Kidney epithelial cell (primary cell): ENCODE data around the gene PIM3. TPM values are rescaled to one million over a fixed set of nuclear protein-coding genes. Genes with fewer than 3 reads are reported as not detected.

Experiments used
- DNase-seq: peaks from one replicate; pipeline ENCODE4 v3.0.0-alpha.2; 2010; ENCODE audit warnings: low read depth
- H3K27me3 ChIP-seq: 2 replicates; pipeline ENCODE4 v1.6.0; 2011; ENCODE audit warnings: low read length; ENCODE audit not compliant: control insufficient read depth, insufficient read depth
- H3K36me3 ChIP-seq: 2 replicates; pipeline ENCODE4 v1.5.1; 2011; ENCODE audit warnings: low read length; ENCODE audit not compliant: control insufficient read depth, insufficient read depth
- H3K4me3 ChIP-seq: 2 replicates; pipeline ENCODE4 v1.5.1; 2011; ENCODE audit warnings: low read depth, mild to moderate bottlenecking, control low read depth, low read length
- CTCF ChIP-seq: IDR thresholded peaks from 2 replicates; pipeline ENCODE4 v1.5.1; 2011; ENCODE audit warnings: mild to moderate bottlenecking, moderate library complexity, low read length, control low read depth, inconsistent platforms; ENCODE audit not compliant: insufficient read depth, poor library complexity, severe bottlenecking
- total RNA-seq: library from RNA; depleted of rRNA; stranded (reverse); fragments of >200 nt; gene quantifications from 2 replicates; pipeline ENCODE4 v1.2.3, GENCODE V29; 2015

PIM3 gene
- total RNA-seq, 1 donor from 2014 or later, result 66.9 TPM

DNA sequence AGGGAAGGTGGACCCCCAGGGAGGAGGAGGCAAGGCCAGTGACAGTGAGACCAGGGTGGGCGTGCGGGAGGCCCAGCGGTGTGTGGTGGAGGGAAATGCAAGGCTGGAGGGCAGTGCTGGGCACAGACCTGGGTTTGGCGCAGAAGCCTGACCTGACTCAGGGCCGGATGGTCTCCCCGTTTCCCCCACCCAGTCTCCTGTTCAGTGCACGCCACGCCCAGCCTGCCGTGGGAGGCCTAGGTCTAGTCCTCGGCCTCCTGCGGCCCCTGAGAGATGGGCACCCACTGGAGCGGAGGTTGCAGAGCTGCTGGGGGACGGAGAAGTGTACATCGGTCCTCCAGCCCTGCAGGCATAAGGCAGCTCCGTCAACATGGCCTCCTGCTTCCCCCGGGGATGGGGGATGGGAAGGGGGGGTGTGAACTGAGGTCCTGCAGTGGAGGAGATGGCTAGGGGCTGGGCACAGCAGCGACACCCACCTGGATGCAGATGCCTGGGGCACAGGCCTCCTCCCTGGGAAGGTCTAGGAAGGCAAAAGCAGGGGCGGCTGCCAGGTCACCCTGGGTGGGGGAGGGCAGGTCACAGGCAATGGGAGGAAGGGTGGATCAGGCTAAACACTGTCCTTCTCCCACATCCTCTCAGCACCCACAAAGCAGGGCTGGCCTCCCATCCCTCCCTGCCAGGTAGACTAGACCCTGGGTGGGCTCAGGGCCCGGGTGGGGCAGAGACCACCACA lies 36.1 kb downstream of the PIM3 start:
- Histone ChIP-seq H3K36me3 (no peaks in the 10 kb centered on the region), H3K27me3 (peaks cover 21% of the 10 kb centered on the region), H3K4me3 (no peak overlapping the region)
- DNase-seq, result no peak
- no peak for TF ChIP-seq CTCF

- no peak for TF ChIP-seq CTCF
- Histone ChIP-seq H3K36me3 (no peaks in the 10 kb centered on the region), H3K27me3 (peaks cover 22% of the 10 kb centered on the region), H3K4me3 (no peak overlapping the region)
- no peak for DNase-seq
Measured at GRCh38 chr22:49997251-49997599, 36.7 kb downstream of the PIM3 start.

GRCh38 chr22:49997932-49998717 lies 37.6 kb downstream of the PIM3 start:
- Histone ChIP-seq H3K4me3 (no peak overlapping the region), H3K36me3 (no peaks in the 10 kb centered on the region), H3K27me3 (peaks cover 22% of the 10 kb centered on the region)
- no peak for DNase-seq
- no peak for TF ChIP-seq CTCF

GRCh38 chr22:49998718-49999062 lies 38.1 kb downstream of the PIM3 start:
- H3K4me3 ChIP-seq, result no peak overlapping the region
- no peak for TF ChIP-seq CTCF
- peaks cover 22% of the 10 kb centered on the region for H3K27me3 ChIP-seq
- no peaks in the 10 kb centered on the region for H3K36me3 ChIP-seq
- DNase-seq, result no peak

- Histone ChIP-seq H3K4me3 (no peak overlapping the region), H3K36me3 (no peaks in the 10 kb centered on the region), H3K27me3 (peaks cover 22% of the 10 kb centered on the region)
- TF ChIP-seq CTCF, result no peak
- no peak for DNase-seq
Measured at GRCh38 chr22:49999063-49999945, 38.7 kb downstream of the PIM3 start.
